Myocyte (in vitro differentiated cells): ENCODE results near the gene TMEM89. TPM values are rescaled to one million over a fixed set of nuclear protein-coding genes. Genes with fewer than 3 reads are reported as not detected.
A peak's percentile ranks its signal among the peaks of the same experiment; 100 is the strongest.

ENCODE experiments used
- DNase-seq: peaks from one replicate; pipeline ENCODE4 v3.0.0-alpha.2; 2012; ENCODE audit warnings: low read depth
- total RNA-seq: library from RNA; depleted of rRNA; stranded (reverse); fragments of >200 nt; gene quantifications from 2 replicates; pipeline ENCODE4 v1.2.3, GENCODE V29; 2014

TMEM89 gene
- total RNA-seq, 1 donor from 2014 or later: not detected

DNA sequence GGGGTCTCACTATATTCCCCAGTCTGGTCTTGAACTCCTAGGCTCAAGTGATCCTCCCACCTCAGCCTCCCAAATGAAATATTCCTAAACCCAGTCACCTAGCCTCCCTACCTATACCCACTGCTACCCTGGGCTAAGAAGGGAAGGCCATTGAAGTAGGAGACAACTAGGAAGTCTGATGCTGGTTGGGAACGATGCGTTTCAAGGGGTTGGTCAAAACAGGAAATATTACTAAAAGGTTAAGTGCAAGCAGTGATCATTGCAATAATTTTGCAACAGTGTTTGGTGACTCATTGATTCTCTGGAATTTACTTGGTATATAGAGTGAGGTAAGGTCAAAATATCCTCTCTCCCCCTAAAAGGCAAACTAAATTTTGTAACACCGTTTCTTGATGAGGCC lies 7.5 kb downstream of the TMEM89 start:
- no peak for DNase-seq

DNA sequence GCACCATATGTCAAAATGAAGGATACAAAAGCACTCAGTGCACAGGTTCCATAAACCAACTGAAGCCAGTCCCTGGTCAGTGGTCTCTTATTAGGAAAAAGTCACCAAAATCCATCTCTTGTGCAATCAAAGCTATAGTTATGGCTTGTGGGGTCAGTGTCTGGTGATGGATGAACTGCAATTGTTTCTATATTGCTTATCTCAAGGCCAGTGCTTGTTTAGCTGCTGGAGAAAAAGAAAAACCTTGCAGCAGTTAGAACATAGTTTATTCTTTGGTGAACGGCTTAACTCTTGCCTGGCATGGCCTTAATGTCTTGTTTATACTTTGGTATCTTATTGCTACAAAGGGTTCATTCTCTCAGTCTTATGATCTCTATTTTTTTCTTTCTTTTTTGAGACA lies 9.3 kb downstream of the TMEM89 start:
- no peak for DNase-seq

- DNase-seq: peak; percentile 92
These were observed 12.2 kb downstream of the TMEM89 start, which contains the start of gene UQCRC1 for GRCh38 chr3:48609088-48610005. TSS of gene UQCRC1 (minus strand) at chr3:48609646. CDS start at chr3:48609620, 26 bp downstream.

DNA sequence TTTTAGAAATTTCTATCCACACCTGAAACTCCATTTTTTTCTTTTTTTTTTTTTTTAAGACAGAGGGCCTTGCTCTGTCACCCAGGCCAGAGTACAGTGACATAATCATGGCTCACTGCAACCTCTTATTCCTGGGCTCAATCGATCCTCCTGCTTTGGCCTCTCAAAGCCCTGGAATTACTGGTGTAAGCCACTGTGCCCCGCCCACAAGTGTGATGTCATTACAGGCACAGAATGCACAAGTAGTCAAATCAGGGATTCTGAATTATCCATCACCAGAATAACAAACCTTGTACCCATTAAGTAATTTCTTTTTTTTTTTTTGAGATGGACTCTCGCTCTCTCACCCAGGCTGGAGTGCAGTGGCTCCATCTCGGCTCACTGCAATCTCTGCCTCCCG lies 14.1 kb downstream of the TMEM89 start:
- DNase-seq: no peak

DNA sequence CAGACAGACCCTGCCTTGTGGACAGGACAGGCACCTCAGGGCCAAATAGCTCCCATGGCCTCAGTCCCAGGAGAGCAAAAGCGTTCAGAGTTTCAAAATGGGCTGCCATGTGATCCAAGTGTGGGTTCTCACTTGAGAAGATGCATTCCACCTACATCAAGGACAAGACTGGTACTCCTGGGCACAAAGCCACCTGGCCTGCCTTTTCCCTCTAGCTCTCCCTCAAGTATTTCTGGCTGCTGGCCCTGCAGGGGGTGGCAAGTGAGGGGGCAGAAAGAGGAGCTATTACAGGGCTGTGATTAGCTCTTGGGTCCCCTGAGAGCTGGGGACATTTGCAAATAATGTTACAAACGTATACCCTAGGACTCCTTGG lies 20.0 kb downstream of the TMEM89 start:
- DNase-seq: peak; percentile 26

DNA sequence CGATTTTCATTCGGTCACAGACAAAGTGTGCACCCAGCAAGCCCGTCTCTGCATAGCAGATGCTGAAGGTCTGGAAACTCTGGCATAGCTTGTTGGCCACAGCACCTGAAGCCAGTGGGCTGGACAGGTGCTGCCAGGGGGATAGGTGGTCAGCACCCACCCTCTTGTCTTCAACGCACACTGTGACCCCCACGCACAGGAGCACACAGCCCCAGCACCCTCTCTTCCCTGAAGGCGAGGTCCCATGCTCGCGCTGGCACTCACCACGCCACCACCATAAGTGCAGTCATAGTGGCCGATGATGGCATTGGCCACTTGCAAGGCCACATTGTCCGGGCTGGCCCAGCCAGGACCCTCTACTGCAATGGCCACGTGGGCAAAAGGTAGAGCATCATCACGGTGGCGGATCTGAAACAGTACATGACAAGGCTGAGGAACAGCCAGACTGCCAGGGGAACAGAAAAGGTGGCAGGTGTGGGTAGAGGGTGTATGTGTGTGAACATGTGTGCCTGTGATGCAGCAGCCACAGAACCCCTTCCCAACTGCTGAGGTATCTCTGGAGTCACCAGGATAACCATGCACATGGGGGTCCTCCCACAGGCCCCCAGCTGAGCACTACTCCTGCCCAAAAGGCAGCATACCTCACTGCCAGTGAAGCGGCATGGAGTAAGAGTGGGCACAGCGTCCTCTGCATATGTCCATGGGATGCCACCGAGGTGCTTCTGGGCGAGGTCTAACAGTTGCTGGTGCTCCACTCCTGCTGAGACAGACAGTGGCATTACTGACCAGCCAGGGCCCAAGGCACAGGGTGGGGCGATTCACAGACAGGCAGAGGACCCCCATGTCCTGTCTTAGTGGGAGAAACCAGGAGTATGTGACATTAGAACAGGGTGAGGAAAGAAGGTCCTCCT lies 20.6 kb downstream of the TMEM89 start:
- no peak for DNase-seq

- DNase-seq: peak; percentile 16
These were observed 21.9 kb downstream of the TMEM89 start for GRCh38 chr3:48599509-48600285.

- no peak for DNase-seq
These were observed 22.5 kb downstream of the TMEM89 start for GRCh38 chr3:48599077-48599501.

DNA sequence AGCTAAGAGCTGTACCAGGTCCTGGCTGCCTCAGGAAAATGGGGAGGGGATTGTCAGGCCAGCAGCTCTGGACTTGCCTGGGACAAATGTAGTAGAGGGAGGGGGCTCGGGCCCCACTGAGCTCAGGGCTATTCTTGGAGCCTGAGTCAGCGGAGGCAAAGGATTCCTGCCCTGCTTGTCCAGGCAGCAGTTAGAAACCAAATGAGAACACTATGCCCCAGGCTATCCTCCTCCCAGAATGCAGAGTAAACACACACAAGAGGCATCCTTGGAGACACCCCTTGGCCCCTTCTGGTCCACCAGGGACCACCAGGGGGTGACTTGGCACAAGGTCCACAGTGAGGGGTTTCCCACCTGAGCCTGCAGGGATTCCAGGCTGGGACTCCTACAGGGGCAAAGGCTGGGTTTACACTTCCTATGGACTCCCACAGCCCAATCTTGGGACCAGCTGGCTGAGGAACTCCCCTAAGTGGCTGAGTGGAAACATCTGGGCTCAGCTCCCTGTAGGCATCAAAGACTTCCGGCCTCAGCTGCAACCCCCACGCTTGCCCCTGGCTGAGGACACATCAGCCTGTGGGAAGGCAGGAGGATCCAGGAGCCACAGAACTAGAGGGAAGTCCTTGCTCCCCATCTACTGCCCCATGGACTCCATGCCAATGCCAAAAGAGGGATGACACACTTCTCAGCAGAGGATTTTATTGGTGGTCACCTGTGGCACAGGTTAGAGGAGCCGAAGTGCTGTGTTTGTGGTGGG lies 23.1 kb downstream of the TMEM89 start:
- DNase-seq: peak; percentile 89

GRCh38 chr3:48597408-48597800 lies 24.2 kb downstream of the TMEM89 start:
- DNase-seq: no peak

- no peak for DNase-seq
These were observed 24.7 kb downstream of the TMEM89 start for GRCh38 chr3:48596676-48597407.

GRCh38 chr3:48596157-48596556 lies 25.4 kb downstream of the TMEM89 start:
- no peak for DNase-seq

GRCh38 chr3:48595526-48596121 lies 25.9 kb downstream of the TMEM89 start:
- DNase-seq: peak; percentile 80

- no peak for DNase-seq
These were observed 26.5 kb downstream of the TMEM89 start, which contains the start of gene COL7A1 for GRCh38 chr3:48595075-48595525. TSS of gene COL7A1 (minus strand) at chr3:48595329. CDS start at chr3:48595159, 170 bp downstream.

GRCh38 chr3:48594417-48595049 lies 27.0 kb downstream of the TMEM89 start:
- no peak for DNase-seq

- no peak for DNase-seq
These were observed 28.2 kb downstream of the TMEM89 start for GRCh38 chr3:48593337-48593736.

DNA sequence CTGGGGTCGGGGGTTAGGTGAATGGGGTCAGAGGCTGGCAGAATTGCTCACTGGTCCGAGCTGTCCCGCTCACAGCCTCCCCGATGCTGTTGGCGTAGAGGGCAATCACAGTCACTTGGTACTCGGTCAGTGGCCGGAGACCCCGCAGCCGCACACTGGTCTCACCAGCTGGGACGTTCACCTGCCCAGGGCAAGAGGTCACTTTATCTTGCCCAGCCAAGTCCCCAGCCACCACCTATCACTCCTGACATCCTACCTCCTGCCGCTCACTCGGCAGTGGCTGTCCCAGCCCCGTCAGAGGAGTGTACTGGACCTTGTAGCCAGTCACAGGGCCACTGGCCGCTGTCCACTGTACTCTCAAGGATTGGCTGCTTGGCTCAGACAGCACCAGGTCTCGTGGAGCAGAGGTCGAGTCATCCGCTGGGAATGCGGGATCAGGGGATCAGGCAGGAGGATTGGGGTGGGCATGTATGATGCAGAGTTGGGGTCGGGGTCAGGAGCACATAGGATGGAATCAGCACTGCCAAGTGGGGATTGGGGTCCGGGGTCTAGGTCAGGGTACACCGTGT lies 29.0 kb downstream of the TMEM89 start:
- no peak for DNase-seq

DNA sequence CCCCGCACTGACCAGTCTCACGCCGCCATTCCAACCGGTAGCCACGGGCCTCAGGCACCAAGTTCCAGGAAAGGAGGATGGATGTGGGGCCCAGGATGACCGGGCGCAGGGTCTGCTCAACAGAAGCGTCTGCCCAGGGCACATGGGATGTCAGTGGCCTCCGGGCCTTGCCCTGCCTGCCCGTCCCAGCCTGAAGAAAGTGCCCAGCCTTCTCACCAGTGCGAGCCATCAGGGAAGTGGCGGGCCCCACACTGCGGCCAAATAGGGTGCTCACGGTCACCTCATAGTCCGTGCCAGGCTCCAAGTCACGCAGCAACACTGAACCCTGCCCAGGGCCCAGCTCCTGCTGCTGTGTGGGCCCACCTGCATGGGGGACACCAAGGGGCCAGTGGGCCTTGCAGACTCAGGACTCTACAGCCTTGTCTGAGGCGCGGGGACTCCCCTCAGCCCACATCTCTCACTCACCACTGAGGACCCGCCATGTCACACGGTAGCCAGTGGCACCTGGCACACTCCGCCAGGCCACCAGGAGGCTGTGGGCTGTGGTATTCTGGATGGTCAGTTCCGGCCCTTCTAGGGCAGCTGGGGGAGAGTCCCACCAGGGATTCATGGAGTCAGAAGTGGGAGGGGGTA lies 29.6 kb downstream of the TMEM89 start:
- no peak for DNase-seq
